ENCODE data around the gene AK1.
"Not testable (repeated sequence)": the region's sequence is repeated elsewhere in the genome, so short reads cannot be mapped to it uniquely, and the experiment has no call there.

Gene AK1

DNA sequence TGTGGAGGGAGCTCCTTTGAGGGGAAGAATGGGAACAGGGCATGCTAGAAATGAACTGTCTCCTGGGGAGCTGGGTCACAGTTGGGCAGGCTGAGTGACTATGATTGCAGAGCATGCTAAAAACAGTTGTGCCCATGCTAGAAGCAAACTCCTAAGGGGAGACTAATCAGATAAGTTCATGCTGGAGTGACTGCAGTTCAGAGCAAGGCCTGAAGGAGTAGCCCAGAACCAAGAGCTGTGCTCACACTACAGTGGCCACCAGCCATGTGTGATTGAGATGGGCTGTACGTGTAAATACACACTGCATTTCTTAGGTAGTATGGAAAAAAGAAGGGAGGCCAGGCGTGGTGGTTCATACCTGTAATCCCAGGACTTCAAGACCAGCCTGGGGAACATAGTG, 10.3 kb upstream of the AK1 start:
- no peak overlapping the region for H3K27ac ChIP-seq
- no peak overlapping the region for H3K4me3 ChIP-seq

DNA sequence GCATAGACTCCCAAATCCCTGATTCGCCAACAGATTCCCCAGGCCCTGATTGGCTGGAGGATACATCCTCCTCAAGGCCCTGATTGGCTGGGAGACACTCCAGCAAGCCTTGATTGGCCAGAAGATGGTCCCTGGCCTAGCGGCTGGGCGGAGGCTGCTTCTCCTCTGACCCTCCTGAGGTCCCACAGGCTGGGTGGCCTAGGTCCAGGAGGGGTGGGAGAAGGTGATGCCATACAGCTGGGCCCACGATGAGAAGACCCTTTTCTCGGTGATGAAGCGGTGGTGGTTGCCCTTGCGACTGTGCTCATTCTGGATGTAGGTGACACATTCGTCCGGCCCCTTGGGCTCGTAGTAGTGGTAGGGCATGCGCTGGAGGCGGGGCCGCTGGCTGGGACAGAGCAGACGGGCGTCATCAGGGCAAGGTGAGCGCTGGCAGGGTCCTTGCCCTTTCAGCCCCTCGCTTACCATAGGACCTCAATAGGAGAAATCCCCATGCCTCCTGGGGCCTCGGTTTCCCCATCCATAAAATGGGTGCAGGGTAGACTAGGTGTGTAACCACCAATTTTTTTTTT, 9.0 kb upstream of the AK1 start:
- Histone ChIP-seq H3K27ac (no peak overlapping the region), H3K4me3 (no peak overlapping the region)

DNA sequence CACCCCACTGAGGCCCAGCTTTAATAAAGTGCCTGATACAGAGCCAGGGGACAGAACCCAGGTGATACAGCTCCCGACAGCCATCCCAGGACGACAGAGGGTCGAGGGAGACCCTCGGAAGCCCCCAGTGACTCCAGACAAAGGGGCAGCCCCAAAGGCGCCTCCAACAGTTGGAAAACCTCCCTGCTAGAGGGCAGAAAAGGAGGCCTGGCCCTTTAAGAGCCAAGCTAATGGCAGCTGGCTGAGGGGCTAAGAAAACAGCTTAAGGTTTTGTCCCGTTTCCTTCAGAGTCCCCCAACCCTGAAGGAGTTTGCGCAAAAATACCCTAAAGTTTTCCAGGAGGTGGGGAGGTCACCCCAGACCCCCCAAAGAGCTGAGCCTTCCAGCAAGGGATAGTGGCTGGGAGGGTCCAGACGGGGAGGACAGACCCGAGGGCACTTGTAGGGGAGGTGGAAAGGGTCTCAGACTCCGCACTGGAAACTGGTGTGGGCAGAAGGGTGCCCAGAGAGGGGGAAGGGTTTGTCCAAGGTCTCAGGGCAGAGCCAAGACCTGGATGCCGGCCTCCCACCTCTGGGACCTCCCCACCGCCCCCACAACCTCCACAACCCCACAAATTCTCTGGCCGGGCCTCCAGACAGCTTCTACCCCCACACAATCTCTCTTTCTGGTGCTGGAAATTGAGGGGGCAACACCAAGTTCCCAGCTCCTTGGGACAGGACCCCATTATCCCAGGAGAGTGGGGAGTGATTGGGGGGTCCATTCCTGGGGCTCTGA, 8.2 kb upstream of the AK1 start:
- Histone ChIP-seq H3K4me3 (no peak overlapping the region), H3K27ac (peak overlapping the region in 4 of 21 experiments; percentile 5 to 51 (median 24))

DNA sequence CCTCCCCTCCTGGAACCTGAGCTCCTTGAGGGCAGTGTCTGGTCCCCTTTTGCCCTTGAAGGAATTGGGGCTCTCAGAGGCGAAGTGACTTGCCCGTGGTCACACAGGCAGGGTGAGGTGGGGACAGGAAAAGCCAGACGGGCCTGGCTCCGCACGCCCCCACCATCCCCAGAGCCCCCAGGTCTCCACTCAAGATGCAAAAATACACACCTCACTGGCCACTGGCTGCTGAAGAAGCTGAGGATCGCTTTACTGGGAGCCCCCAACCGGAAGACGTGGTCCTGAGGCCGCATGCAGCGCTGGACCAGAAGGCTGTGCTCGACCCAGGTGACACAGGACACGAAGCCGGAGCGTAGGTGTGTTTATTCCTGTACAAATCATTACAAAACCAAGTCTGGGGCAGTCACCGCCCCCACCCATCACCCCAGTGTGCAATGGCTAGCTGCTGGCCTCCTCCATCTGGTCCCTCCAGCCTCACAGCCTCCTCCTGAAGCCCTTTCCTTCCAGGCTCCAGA, 7.6 kb upstream of the AK1 start:
- Histone ChIP-seq H3K27ac (peak overlapping the region in 7 of 21 experiments; percentile 5 to 51 (median 19)), H3K4me3 (no peak overlapping the region)

DNA sequence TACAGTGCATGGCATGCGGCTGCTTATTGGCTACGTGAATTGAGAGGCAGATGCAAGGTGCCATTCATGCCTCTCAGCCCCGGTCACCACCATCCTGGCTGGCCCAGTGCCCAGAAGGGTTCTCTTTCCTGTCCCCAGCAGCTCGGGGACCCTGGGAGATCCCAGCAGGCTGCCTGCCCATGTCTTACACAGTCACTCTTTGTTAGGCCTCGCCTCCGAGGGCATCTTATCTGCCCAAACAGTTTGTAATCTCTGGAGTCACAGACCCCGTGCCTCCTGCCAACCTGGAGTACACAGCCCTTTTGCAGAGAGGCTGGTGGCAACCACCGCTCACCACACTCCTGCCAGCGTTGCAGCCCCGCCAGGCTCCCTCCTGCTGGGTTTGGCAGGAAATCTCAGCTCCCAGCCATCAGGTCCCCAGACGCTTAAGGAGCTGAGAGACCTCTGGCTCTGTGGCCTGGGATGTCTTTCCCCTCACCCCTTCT, 7.0 kb upstream of the AK1 start:
- Histone ChIP-seq H3K4me3 (no peak overlapping the region), H3K27ac (peak overlapping the region in 5 of 21 experiments; percentile 5 to 50 (median 16))

DNA sequence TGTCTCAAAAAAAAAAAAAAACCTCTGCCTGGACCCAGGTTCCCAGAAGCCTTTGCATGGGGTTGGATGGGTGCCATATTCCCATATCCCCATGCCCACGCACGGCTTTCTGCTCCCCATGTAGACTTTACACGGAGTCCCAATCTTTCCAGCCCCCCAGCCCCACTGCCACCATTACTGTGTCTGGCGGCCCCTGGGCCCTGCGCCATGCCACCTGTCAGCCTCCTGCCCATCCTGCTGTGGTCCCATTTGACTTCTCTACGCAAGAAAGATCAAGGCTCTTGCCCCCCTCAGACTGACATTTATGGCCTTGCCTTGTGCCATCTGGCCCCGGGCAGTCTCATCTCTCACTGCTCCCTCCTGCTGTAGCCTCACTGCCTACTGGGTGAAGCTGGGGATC, 6.5 kb upstream of the AK1 start:
- H3K27ac ChIP-seq, result peak overlapping the region in 1 of 21 experiments; percentile 10
- H3K4me3 ChIP-seq, result no peak overlapping the region

DNA sequence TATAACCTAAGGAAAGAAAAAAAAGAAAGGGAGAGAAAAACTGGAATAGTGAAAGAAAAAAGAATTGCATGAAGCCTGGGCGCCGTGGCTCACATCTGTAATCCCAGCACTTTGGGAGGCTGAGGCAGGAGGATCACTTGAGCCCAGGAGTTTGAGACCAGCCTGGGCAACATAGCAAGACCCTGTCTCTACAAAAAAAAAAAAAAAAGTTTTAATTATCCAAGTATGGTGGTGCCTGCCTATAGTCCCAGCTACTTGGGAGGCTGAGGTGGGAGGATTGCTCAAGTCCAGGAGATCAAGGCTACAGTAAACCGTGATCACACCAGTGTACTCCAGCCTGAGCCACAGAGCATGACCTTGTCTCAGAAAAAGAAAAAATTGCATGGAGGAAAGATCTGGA, 4.2 kb upstream of the AK1 start:
- not testable (repeated sequence) for H3K4me3 ChIP-seq, H3K27ac ChIP-seq

DNA sequence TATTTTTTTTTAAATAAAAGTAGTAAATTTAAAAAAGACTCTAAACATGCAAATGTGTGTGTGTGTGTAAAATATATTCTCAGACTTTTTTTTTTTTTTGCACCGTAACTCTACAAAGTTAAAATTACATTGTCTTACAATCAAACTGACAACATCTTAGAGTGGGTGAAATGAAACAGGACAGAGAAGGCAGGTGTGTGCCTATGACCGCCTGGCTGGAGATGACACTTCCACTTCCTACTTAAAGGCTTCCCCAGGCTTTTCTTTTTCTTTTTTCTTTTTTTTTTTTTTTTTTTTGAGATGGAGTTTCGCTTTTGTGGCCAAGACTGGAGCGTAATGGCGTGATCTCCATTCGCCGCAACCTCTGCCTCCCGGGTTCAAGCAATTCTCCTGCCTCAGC, 2.7 kb upstream of the AK1 start:
- no peak overlapping the region for H3K4me3 ChIP-seq
- H3K27ac ChIP-seq, result no peak overlapping the region

DNA sequence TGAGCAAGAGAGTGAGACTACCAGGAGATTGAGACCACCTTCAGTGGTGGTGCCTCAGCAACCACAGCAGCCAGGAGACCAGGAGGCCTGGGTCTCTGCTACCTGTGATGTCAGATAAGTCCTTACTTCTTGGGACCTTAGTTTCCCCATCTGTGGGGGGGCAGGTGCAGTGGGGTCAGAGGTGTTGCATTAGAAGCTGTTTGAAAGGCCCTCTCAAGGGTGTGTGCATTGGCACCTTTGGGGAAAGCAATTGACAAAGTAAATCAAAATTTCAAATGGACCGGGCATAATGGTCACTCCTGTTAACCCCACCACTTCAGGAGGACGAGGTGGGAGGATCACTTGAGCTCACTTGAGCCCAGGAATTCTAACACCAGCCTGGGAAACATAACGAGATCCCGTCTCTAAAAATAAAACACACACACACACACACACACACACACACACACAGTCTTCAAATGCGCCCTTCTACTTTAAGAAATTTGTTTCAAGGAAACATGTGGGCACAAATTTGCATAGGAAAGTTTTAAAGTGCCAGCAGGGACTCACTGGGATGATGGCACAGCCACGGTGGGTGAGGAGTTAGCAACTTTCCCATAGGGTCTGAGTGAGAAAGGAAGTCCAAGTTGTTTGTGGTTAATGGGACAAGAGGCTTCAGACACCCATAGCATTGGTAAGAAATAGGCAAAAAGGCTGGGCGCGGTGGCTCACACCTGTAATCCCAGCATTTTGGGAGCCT, 1.3 kb upstream of the AK1 start:
- Histone ChIP-seq H3K27ac (peak overlapping the region in 1 of 21 experiments; percentile 83), H3K4me3 (no peak overlapping the region)

DNA sequence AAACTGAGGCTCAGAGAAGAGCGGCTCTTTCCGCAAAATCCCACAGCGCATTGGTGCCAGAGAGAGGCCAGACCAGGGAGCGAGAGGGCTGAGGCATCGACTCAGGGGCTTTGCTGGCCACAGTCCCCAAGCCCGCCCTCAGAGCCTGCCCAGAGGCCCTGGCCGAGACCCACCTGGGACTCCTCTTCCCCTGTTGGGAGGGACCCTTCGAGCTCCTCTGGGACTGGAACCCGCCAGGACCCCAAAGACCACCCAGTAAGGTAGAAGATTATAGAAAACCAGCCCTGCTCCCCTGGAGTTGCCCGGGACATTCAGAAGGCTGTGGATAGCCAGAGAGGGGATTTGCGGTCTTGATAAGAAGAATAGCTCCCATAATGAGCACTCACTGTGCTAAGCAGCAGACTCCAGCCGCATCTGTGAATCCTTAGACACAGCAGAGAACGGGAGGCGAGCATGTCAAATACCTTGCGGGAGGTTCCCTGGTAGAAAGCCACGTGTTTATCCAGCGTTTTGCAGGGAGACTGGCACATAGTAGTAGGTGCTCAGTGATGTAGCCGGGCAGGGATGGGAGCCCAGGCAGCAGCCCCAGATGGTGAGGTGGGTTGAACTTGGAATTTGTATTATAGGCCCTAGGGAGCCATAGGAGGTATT, 651 bp upstream of the AK1 start:
- peak overlapping the region in 17 of 21 experiments; percentile 41 to 90 (median 82) for H3K27ac ChIP-seq
- peak overlapping the region; percentile 34 to 60 (median 42) for H3K4me3 ChIP-seq

DNA sequence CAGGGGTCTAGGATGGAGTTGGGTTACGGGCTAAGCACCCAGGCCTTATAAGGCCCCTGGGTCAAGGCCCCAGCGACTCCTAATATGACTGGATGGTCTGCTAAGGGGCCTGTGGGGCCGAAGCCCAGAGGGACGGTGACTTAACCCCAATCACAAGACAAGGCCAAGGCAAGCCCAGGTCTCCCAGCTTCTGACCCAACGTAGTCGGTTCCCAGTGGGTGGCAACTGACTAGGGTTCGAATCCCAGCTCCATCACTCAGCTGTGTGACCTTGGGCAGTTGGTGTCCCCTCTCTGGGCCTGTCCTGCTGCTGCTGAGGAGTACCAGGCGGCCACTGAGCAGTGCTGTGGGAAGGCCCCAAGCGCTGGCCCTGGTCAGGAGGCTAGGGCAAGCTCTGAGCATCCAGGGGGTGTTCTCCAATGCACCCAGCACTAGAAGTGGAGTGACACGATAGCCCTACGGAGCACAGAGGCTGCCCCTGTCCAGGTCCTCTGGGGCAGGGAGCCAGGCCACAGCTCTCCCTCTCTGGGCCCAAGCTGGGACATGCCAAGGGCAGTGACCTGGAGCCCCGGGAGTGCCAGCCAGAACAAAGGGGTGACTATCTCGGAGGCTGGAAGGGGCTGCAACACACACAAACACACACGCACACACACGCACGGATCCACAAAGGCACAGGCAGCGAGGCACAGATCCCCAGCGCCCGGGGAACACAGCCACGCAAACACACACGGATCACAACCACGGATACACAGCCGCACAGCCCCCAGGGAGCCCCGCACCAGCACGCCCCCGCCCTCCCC, 512 bp downstream of the AK1 start:
- peak overlapping the region in 20 of 21 experiments; percentile 41 to 90 (median 81) for H3K27ac ChIP-seq

DNA sequence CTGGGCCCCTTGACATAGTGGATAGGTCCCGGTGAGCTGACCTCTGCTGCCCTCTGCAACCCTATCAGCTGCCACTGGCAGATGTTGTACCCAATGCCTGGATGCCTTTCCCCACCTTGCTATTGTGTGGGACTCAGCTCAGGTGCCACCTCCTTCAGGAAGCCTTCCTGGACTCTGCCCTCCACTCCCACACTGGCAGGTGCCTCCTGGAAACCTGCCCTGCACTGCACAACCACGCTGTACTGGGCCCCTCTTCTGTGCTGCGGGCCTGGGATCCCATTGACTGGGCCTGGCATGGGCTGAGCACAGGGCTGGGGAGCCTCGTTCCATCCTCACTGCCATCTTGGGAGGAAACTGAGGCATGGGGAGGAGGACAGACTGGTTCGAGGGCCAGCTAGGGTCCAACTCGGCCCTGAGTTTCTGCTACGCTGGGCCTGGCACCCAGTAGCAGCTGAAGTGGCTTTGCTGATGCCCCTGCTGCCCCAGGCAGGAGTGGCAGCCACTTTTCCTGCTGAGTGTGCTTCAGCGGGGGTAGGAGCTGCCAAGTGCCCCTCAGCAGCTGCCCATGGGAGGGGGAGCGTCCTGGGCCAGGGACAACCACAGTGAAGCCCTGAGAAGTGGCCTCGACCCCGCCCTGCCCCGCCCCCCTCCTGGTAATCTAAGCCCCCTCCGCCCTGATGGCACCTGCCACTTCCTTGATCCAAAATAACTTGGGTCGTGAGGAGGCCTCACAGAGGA, 1.3 kb downstream of the AK1 start:
- Histone ChIP-seq H3K27ac (peak overlapping the region in 7 of 21 experiments; percentile 14 to 90 (median 80)), H3K4me3 (peak overlapping the region in 1 of 7 experiments; percentile 42)

More for the DNA sequence above, 512 bp downstream of the AK1 start:
- H3K4me3 ChIP-seq, result peak overlapping the region; percentile 34 to 60 (median 42)

DNA sequence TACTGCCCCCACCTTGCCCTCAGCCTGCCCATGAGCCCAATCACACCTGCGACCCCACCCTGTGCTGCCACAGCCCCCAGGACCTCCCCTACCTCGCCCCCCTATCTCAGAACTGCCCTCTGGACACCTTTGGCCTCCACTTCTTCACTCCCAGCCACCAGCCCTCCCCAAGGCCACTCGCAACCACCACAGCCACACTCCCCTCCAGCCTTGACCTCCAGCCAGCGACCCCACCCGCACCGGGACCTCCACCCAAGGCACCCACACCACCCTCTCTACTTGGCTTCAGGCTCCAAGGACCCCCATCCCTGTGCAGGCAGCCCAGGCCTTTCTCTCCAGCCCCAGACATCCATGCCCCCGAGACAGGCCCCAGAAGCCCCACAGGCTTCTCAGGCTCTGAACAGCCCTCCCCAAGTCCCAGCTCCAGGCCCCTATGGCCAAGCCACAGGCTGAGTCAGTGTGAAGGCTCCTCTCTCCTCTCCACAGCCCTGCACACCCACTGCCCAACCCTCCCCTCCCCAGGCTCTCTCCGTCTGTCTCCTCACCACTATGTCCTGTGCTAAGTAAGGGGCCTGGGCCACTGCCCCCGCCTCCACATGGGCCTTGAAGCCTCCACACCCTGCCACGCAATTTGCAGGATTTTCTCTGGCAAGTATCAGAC, 2.0 kb downstream of the AK1 start:
- peak overlapping the region in 11 of 21 experiments; percentile 14 to 90 (median 52) for H3K27ac ChIP-seq
- H3K4me3 ChIP-seq, result no peak overlapping the region

DNA sequence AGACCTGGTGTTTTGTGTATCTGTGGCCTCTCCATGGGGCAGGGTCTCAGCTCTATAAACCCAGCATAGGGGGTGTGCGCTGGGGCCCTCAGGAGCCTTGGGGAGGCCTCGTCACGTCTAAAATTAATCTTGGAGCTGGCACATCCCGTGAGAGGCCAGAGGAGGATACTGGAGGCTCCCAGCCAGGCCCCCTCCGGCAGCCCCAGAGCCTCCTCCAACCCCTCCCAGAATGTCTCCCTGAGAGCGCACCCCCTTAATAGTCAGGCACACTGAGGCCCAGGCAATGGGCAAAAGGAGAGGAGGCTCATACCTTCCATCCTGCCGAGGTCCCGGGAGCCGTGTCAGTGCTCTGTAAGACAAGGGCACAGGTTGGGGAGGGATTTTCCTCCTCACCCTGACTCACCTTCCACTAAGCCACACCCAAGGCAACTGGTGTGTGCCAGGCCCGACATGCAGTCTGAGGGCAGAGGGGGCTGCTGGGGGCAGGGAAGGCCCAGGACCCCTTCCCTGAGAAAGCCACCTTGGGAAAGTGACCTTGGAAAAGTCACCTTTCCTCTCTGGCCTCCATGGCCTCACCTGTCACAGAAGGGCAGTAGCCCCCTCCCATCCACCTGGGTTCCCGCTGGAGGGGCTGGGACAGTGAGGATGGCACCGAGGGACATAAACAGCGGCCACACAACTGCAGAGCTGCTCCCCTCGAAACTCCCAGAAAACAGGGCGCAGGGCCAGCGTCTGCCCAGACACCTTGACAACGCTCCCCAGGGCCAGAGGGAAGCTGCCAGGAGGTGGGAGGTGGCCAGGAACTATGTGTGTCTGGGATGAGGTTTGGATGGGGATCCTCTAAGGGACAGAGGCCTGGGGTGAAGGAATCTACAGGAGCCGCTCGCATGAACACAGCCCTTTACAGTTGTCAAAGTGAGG, 2.9 kb downstream of the AK1 start:
- peak overlapping the region in 9 of 21 experiments; percentile 41 to 82 (median 56) for H3K27ac ChIP-seq
- no peak overlapping the region for H3K4me3 ChIP-seq

DNA sequence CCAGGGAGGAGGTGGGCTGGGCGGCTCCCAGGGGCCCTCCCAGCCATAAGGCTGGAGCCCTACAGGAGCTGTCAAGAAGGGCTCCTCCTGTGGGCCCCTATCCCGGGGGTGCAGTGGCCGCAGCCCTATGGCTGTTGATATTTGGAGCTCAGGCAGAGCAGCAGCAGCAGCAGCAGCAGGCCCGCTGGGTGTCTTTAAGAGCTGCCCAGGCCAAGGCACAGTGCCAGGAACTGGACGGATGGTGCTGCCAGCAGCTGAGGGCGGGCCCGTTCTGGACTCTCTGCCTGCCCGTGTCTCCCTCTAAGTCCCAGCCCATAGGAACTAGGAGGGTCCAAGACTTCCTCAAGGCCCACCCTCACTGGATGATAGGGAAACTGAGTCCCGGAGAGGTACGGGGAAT, 3.6 kb downstream of the AK1 start:
- no peak overlapping the region for H3K4me3 ChIP-seq
- H3K27ac ChIP-seq, result peak overlapping the region in 8 of 21 experiments; percentile 28 to 73 (median 52)

DNA sequence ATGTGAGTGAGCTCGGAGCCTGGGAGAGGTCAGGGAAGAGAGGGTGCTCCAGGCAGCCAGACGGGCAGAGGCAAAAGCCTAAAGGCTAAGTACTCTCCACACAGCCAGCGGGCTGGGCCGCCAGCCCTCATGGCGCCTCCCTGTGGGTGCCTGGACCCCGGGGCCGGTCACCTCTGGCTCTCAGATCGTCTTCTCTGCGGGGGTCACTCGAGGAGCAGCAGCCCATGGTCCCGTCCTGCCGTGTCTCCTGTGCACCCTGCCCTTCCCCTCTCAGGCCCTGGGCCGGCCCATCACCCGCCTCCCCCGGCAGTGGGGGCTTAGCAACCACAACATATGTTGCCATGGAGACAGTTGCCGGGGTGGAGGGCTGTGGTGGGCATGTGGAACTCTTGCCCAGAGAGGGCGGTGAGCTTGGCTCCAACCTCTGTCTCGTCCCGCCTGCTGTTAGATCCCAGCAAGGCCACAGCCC, 4.2 kb downstream of the AK1 start:
- Histone ChIP-seq H3K4me3 (no peak overlapping the region), H3K27ac (peak overlapping the region in 5 of 21 experiments; percentile 4 to 73 (median 46))

Measured in skin epidermis (tissue), 12 donors.